Epithelial cell of proximal tubule (primary cell): Measurements from ENCODE around the gene METTL15. TPM values are rescaled to one million over a fixed set of nuclear protein-coding genes. Genes with fewer than 3 reads are reported as not detected.
"Not testable (repeated sequence)": the region's sequence is repeated elsewhere in the genome, so short reads cannot be mapped to it uniquely, and the experiment has no call there.

Experiments
- DNase-seq: peaks from one replicate; pipeline ENCODE4 v3.0.0-alpha.2; 2011; ENCODE audit warnings: low read depth
- H3K4me3 ChIP-seq: 2 replicates; pipeline ENCODE4 v1.5.1; 2011; ENCODE audit warnings: low read depth, mild to moderate bottlenecking, low read length
- total RNA-seq: library from RNA; depleted of rRNA; stranded (reverse); fragments of >200 nt; gene quantifications from 2 replicates; pipeline ENCODE4 v1.2.3, GENCODE V29; 2015
- TF ChIP-seq, protein P1 (sequence below): conservative IDR thresholded peaks from 2 replicates; pipeline ENCODE4 v1.5.1; 2012; ENCODE audit warnings: low read depth, mild to moderate bottlenecking, low read length

METTL15 gene
- total RNA-seq, 1 donor from 2014 or later = 8.7 TPM

DNA sequence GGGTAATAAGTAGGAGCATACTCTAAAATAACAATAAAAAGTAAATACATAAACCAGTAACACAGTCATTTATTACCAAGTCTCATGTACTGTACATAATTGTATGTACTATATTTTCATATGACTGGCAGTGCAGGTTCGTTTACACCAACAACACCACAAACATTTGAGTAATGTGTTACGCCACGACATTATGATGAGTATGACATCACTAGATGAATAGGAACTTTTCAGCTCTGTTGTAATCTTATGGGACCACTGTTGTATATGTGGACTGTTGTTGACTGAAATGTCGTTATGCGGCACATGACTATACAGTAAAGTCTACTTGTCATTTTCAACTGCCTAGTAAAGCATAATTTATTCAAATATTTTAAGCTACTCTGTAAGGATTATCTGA lies 18.8 kb upstream of the METTL15 start:
- no peak for DNase-seq
- TF ChIP-seq, protein P1, sequence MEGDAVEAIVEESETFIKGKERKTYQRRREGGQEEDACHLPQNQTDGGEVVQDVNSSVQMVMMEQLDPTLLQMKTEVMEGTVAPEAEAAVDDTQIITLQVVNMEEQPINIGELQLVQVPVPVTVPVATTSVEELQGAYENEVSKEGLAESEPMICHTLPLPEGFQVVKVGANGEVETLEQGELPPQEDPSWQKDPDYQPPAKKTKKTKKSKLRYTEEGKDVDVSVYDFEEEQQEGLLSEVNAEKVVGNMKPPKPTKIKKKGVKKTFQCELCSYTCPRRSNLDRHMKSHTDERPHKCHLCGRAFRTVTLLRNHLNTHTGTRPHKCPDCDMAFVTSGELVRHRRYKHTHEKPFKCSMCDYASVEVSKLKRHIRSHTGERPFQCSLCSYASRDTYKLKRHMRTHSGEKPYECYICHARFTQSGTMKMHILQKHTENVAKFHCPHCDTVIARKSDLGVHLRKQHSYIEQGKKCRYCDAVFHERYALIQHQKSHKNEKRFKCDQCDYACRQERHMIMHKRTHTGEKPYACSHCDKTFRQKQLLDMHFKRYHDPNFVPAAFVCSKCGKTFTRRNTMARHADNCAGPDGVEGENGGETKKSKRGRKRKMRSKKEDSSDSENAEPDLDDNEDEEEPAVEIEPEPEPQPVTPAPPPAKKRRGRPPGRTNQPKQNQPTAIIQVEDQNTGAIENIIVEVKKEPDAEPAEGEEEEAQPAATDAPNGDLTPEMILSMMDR = no peak
- no peak overlapping the region for H3K4me3 ChIP-seq

GRCh38 chr11:28090052-28090749 lies 18.0 kb upstream of the METTL15 start:
- TF ChIP-seq, protein P1 = no peak
- no peak overlapping the region for H3K4me3 ChIP-seq
- DNase-seq = no peak

DNA sequence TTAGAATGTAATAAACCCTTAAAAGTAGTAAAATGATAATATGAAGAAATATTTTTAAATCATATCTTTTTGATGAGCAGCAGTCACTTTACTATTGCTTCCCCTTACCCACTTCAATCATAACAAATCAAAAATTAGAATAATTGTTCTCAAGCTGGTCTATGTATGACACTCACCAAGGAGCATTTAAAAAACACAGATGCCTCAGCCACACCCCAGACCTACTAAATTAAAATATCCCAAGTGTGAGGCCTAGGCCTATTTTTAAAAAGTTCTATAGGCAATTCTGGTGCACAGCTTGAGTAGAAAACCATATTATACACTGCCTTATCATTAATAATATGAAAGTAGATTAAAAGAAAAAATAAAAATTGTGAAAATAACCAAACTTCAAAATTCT lies 15.4 kb upstream of the METTL15 start:
- DNase-seq = no peak
- TF ChIP-seq, protein P1 = no peak
- no peak overlapping the region for H3K4me3 ChIP-seq

GRCh38 chr11:28098257-28098656 lies 9.9 kb upstream of the METTL15 start:
- no peak overlapping the region for H3K4me3 ChIP-seq
- TF ChIP-seq, protein P1 = no peak
- DNase-seq = no peak

- TF ChIP-seq, protein P1 = no peak
- no peak for DNase-seq
- H3K4me3 ChIP-seq = no peak overlapping the region
Observed at GRCh38 chr11:28099715-28100114, 8.5 kb upstream of the METTL15 start.

DNA sequence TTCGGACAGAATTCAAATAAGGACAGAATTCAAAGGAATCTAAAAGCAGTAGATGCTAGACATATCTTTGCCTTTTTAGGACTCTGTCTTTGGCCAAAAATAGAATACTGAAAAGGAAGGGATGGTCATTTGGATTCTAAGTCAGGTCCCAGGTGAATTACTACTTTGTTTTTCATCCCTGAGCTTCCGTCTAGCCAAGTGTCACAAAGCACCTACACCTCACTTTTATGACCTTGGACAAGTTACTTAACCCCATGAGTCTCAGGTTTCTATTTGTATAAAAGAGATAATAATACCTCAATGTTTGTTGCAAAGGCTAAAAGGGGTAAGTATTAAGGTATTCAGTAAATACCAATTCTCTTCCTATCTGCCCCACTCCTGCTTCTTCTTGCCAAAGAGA lies 7.5 kb upstream of the METTL15 start:
- TF ChIP-seq, protein P1 = no peak
- no peak overlapping the region for H3K4me3 ChIP-seq
- no peak for DNase-seq

GRCh38 chr11:28102300-28102699 lies 5.9 kb upstream of the METTL15 start:
- not testable (repeated sequence) for DNase-seq, H3K4me3 ChIP-seq
